HUES48 (cell line): Measurements from ENCODE around the gene TCP11L2.
"Not testable (repeated sequence)": the region's sequence is repeated elsewhere in the genome, so short reads cannot be mapped to it uniquely, and the experiment has no call there.

Experiments used
- H3K27ac ChIP-seq: one replicate; pipeline ENCODE4 v1.7.0; 2013; ENCODE audit warnings: low read depth, low read length, inconsistent platforms
- H3K27me3 ChIP-seq: 2 replicates; pipeline ENCODE4 v1.6.1; 2013; ENCODE audit warnings: mild to moderate bottlenecking, low read length; ENCODE audit not compliant: control insufficient read depth, insufficient read depth
- H3K36me3 ChIP-seq: 2 replicates; pipeline ENCODE4 v1.6.1; 2013; ENCODE audit warnings: low read length; ENCODE audit not compliant: control insufficient read depth, insufficient read depth
- H3K4me1 ChIP-seq: 2 replicates; pipeline ENCODE4 v1.6.1; 2013; ENCODE audit warnings: mild to moderate bottlenecking, low read length; ENCODE audit not compliant: control insufficient read depth, insufficient read depth
- H3K4me3 ChIP-seq: 2 replicates; pipeline ENCODE4 v1.5.1; 2013; ENCODE audit warnings: mild to moderate bottlenecking, low read depth, low read length
- H3K9ac ChIP-seq: 2 replicates; pipeline ENCODE4 v1.6.1; 2013; ENCODE audit warnings: mild to moderate bottlenecking, low read depth, low read length, moderate library complexity
- H3K9me3 ChIP-seq: 2 replicates; pipeline ENCODE4 v1.6.1; 2013; ENCODE audit warnings: low read length; ENCODE audit not compliant: control insufficient read depth, insufficient read depth

Gene TCP11L2

DNA sequence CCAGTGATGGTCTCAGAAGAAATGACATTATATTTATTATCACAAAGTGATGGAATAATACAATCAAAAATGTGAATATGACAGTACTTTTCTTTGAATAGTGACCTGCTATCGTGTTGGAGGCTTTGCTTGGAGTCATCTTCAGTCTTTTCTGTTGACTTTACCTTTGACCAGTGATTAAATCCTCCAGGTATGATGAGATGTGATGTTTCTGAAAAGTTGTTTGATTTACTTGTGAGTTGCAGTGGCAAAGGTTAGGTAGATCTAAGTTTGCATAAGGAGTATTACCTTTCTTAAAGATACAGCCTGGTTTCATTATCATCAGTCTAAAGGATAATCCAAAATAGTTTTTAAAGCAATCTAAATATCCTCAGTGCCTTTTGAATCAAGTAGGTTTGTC, 4.6 kb downstream of the TCP11L2 start:
- Histone ChIP-seq H3K9me3 (no peaks in the 10 kb centered on the region), H3K4me1 (peaks cover 8% of the 10 kb centered on the region), H3K4me3 (no peak overlapping the region), H3K36me3 (no peaks in the 10 kb centered on the region), H3K27me3 (no peaks in the 10 kb centered on the region), H3K9ac (no peak overlapping the region), H3K27ac (no peak overlapping the region)

DNA sequence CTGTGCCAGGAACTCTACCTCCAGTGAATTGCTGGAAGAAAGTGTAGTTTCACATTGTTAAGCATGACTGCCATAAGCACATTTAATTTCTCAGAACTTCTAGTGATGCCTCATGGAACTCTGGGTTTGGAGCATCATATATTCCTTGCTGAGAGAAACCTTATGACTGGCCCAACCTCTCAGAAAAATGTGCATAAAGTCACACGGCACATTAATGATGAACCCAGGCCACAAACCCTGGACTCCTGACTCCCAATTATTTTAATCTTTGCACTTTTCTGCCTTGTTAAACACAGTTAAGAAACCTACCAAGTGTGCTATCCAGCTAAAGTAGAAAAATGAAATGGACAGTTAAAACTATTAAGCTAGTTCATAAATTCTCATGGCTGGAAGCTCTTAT, 5.6 kb downstream of the TCP11L2 start:
- no peak overlapping the region for H3K27ac ChIP-seq
- H3K4me3 ChIP-seq: no peak overlapping the region
- H3K9ac ChIP-seq: no peak overlapping the region
- no peaks in the 10 kb centered on the region for H3K27me3 ChIP-seq
- H3K36me3 ChIP-seq: no peaks in the 10 kb centered on the region
- no peaks in the 10 kb centered on the region for H3K9me3 ChIP-seq
- H3K4me1 ChIP-seq: peaks cover 8% of the 10 kb centered on the region

DNA sequence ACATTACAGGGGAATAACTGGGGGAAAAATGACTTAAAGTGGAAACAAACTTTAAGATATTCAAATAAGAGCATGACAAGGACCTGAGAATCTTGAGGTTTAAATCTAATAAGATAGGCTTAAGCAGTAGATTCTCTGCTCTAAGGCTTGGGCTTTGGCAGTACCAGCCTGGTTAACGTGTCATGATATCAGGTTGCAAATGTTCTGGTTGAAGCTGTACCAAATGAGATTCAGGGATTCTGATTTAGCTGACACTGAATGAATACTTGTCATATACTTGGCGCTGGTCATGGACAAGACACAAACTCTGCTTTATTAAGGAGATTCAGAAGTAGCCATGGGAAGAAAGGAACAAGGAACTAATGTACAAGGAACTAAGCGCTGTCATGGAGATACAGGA, 6.1 kb downstream of the TCP11L2 start:
- Histone ChIP-seq H3K9ac (no peak overlapping the region), H3K9me3 (no peaks in the 10 kb centered on the region), H3K27me3 (no peaks in the 10 kb centered on the region), H3K4me1 (peaks cover 8% of the 10 kb centered on the region), H3K27ac (no peak overlapping the region), H3K36me3 (no peaks in the 10 kb centered on the region), H3K4me3 (no peak overlapping the region)

DNA sequence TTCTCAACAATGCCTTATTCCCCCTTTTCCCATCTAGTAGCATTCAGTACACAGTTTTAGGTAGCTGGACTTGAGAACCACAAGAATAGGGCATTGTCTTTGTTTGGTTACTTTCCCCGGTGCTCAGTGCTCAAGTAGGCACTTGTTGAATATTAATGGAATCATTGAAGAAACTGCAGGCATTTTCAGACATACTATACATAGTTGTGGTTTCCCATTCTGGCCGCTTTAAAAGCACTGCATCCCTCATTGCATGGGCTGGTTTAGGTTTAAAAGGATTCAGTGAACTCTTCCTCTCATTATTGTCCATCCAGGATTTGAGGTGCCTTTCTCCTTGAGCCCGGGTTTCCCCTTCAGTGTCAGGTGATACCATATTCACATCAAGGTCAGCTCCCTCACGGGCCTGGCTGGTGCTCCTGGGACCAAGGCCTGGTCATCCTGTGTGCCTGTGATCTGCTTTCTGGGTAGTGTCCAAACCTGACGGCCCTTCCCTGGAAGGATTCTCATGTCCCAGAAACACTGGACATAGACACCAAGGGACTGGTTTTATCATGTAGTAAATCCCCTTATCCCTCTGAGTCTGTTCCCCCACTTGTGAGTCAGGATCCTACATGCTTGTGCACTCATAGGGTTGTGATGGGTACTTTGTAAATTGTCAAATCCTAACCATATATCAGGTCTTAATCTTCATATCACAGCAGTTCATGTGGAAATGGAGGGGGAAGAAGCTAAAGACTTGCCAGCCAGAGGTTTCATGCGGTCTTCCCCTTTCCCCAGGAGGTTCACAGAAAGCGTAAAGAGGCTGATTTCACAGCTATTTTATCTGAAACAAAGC, 7.4 kb downstream of the TCP11L2 start:
- Histone ChIP-seq H3K9ac (no peak overlapping the region), H3K27ac (no peak overlapping the region), H3K4me3 (no peak overlapping the region)

DNA sequence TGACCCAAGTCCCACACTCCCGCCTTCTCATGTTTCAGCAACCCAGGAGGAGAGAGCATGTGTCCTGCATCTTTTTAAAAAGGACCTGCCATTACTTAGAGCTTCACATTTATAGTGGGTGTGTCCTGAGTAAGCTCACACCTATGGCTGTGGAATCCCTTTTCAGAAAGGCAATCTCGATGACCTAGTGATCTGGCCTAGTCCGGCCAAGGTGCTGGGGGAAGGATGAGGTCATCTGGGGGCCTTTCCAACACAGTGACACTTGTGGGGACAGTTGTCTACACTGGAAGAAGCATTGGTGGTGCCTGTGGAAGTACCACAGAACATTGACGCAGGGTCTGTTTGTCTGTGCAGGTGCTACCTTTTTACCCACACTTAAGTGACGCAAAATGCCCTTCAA, 8.2 kb downstream of the TCP11L2 start:
- peaks cover 3% of the 10 kb centered on the region for H3K4me1 ChIP-seq
- no peaks in the 10 kb centered on the region for H3K36me3 ChIP-seq
- H3K27me3 ChIP-seq: no peaks in the 10 kb centered on the region
- H3K4me3 ChIP-seq: no peak overlapping the region
- no peaks in the 10 kb centered on the region for H3K9me3 ChIP-seq
- H3K27ac ChIP-seq: no peak overlapping the region
- no peak overlapping the region for H3K9ac ChIP-seq

More for the DNA sequence above, 7.4 kb downstream of the TCP11L2 start:
- H3K4me1 ChIP-seq: peaks cover 8% of the 10 kb centered on the region
- H3K9me3 ChIP-seq: no peaks in the 10 kb centered on the region
- H3K36me3 ChIP-seq: no peaks in the 10 kb centered on the region
- no peaks in the 10 kb centered on the region for H3K27me3 ChIP-seq

DNA sequence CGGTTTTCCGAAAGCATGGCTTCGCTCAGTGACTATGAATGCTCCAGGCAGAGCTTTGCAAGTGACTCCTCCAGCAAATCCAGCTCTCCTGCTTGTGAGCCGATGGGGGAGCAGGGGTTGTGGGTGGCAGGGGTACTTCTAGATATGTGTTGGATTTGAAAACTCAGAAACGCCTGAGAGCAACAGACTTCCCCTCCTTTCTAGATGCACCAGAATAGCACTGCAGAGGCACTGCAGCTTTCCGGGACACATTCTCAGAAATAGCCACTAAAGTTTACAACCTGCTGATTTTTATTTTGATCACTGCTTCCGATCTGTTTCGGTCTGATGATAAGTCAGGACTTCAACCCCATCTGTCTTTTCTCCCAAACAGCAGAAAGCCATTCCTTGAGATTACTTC, 8.6 kb downstream of the TCP11L2 start:
- Histone ChIP-seq H3K4me1 (no peaks in the 10 kb centered on the region; the same call in 1 of the 2 replicates), H3K36me3 (no peaks in the 10 kb centered on the region), H3K4me3 (no peak overlapping the region), H3K27me3 (no peaks in the 10 kb centered on the region), H3K9ac (no peak overlapping the region), H3K27ac (no peak overlapping the region), H3K9me3 (no peaks in the 10 kb centered on the region)

DNA sequence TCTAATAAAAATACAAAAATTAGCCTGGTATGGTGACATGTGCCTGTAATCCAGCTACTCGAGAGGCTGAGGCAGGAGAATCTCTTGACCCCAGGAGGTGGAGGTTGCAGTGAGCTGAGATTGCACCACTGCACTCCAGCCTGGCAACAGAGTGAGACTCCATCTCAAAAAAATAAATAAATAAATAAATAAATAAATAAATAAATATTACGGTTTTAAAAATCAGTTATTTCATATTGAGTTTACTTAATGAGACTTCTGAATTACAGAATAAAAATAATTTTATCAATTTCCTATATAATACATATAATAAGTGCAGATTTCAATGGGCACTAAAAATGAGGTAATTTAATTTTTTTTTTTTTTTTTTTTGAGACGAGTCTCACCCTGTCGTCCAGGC, 10.9 kb downstream of the TCP11L2 start:
- not testable (repeated sequence) for H3K9ac ChIP-seq, H3K36me3 ChIP-seq, H3K27ac ChIP-seq, H3K4me1 ChIP-seq, H3K27me3 ChIP-seq, H3K9me3 ChIP-seq, H3K4me3 ChIP-seq

DNA sequence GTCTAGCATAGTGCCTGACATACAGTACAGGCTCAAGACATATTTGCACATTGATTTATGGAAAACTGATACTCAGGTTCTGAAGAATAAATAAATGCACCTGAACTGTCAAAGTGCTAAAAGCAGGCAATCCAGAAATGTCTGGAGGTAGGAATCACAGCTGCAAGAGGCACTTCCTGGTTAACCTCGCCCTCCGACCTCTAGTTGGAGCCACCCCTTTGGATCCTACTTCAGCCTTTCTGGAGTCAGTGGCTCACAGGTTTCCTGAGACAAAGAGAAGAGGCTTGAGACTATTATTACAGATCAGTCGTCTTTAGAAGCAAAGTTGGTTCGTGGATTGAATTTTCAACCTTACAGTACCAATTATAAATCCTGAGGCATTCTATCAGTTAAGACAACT, 13.0 kb downstream of the TCP11L2 start:
- Histone ChIP-seq H3K36me3 (no peaks in the 10 kb centered on the region), H3K27me3 (no peaks in the 10 kb centered on the region), H3K4me3 (no peak overlapping the region), H3K9ac (no peak overlapping the region), H3K4me1 (no peaks in the 10 kb centered on the region), H3K9me3 (no peaks in the 10 kb centered on the region), H3K27ac (no peak overlapping the region)

DNA sequence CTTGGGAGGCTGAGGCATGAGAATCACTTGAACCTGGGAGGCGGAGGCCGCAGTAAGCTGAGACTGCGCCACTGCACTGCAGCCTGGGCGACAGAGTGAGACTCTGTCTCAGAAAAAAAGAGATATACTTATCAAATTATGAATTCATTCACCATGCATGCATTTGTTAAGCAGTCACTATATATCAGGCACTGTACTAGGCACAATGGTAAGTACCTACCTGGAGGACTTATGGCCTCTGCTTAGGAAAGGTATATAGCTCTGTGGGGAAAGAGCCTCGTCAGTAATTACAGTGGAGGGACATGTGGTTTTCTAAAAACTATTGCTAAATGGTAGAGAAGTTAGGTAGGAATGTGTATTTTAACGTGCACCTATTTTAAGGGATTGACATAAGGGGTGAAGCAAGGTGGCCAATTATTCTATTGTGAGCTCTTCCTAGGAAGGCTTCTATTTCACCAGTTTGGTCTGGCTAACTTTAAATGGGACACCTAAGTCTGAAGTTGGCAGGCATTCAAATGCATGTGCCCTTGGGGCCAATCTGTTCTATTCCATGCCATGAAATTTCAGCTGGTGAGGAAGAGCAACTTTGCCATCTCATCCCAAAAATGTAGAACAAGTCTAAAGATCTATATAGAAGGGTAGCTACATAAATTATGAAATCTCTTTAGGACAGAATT, 15.0 kb downstream of the TCP11L2 start:
- H3K27ac ChIP-seq: no peak overlapping the region
- no peaks in the 10 kb centered on the region for H3K36me3 ChIP-seq
- H3K9ac ChIP-seq: no peak overlapping the region

DNA sequence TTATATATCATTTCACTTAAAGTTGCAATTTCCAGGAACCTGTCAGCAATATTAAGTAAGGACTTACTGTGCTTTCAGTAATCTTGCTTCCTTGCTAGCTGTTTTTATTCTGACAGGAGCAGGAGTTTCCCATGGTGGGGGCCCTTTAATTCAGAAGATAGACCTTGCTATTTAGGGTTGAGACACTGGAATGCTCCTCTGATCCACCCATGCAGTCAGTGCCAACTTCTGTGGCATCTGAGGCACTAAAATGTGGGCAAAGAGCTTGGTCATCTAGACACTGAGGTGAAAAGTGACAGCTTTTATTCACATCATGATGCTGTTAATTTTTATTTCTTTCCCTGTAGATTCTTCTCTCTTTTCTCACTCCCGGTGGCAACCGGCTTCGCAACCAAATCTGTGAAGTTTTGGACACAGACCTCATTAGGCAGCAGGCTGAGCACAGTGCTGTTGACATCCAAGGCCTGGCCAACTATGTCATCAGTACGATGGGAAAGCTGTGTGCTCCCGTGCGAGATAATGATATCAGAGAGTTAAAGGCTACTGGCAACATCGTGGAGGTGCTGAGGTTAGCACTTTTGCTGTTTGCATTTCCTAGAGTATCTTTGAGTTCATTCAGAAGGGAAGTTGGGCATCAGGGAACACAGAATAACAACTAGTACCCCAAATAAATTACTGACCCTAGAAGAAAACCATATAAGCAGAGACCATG, 18.8 kb downstream of the TCP11L2 start:
- H3K4me1 ChIP-seq: no peaks in the 10 kb centered on the region
- no peak overlapping the region for H3K27ac ChIP-seq
- H3K9me3 ChIP-seq: no peaks in the 10 kb centered on the region
- H3K4me3 ChIP-seq: no peak overlapping the region
- no peak overlapping the region for H3K9ac ChIP-seq
- H3K36me3 ChIP-seq: no peaks in the 10 kb centered on the region
- peaks cover 21% of the 10 kb centered on the region for H3K27me3 ChIP-seq

More for the DNA sequence above, 15.0 kb downstream of the TCP11L2 start:
- Histone ChIP-seq H3K27me3 (no peaks in the 10 kb centered on the region), H3K9me3 (no peaks in the 10 kb centered on the region), H3K4me1 (no peaks in the 10 kb centered on the region), H3K4me3 (no peak overlapping the region)

DNA sequence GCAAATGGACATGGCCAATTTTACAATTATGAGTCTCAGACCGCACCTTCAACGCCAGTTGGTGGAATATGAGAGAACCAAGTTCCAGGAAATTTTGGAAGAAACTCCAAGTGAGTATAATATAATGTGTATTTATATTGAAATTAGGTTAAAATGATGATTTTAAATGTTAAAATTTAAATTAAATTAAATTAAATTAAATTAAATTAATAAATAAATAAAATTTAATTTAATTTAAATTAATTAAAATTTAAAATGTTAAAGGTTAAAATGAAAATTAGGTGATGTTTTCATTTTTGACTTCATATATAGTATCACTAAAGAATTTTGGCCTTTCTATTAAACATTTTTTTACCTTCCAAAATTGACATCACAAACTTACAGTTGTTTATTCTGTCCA, 21.0 kb downstream of the TCP11L2 start:
- no peak overlapping the region for H3K27ac ChIP-seq
- no peaks in the 10 kb centered on the region for H3K36me3 ChIP-seq
- H3K27me3 ChIP-seq: peaks cover 30% of the 10 kb centered on the region
- no peak overlapping the region for H3K4me3 ChIP-seq
- H3K9ac ChIP-seq: no peak overlapping the region
- H3K4me1 ChIP-seq: peaks cover 8% of the 10 kb centered on the region
- no peaks in the 10 kb centered on the region for H3K9me3 ChIP-seq
